Left hindlimb (tissue), 1 donor: ENCODE results near the gene RABGGTB.
A peak's percentile ranks its signal among the peaks of the same experiment; 100 is the strongest.
"Not testable (repeated sequence)": the region's sequence is repeated elsewhere in the genome, so short reads cannot be mapped to it uniquely, and the experiment has no call there.

Source experiments
- DNase-seq: peaks from one replicate; pipeline ENCODE4 v3.0.0-alpha.2; 2018

The RABGGTB gene

GRCh38 chr1:75785983-75786853 lies at the start of gene RABGGTB:
RABGGTB (plus strand) TSS chr1:75786256; CDS start chr1:75786272, 16 bp downstream.
- DNase-seq: peak; percentile 96

- no peak for DNase-seq
These were observed 43.9 kb upstream of the RABGGTB start for GRCh38 chr1:75742047-75742625.

GRCh38 chr1:75745276-75745675 lies 40.8 kb upstream of the RABGGTB start:
- DNase-seq: no peak

- DNase-seq: not testable (repeated sequence)
These were observed 28.8 kb upstream of the RABGGTB start for GRCh38 chr1:75757210-75757609.

GRCh38 chr1:75758543-75758942 lies 27.5 kb upstream of the RABGGTB start:
- not testable (repeated sequence) for DNase-seq

- DNase-seq: no peak
These were observed 21.9 kb upstream of the RABGGTB start for GRCh38 chr1:75764057-75764655.

- DNase-seq: no peak
These were observed 20.2 kb upstream of the RABGGTB start for GRCh38 chr1:75765697-75766355.

GRCh38 chr1:75768016-75768415 lies 18.0 kb upstream of the RABGGTB start:
- DNase-seq: no peak

GRCh38 chr1:75770761-75771160 lies 15.3 kb upstream of the RABGGTB start:
- DNase-seq: no peak

GRCh38 chr1:75771978-75772377 lies 14.1 kb upstream of the RABGGTB start:
- DNase-seq: no peak

- DNase-seq: not testable (repeated sequence)
These were observed 8.2 kb upstream of the RABGGTB start for GRCh38 chr1:75777812-75778211.

GRCh38 chr1:75778694-75779093 lies 7.4 kb upstream of the RABGGTB start:
- not testable (repeated sequence) for DNase-seq

- DNase-seq: not testable (repeated sequence)
These were observed 5.9 kb upstream of the RABGGTB start for GRCh38 chr1:75780183-75780582.

GRCh38 chr1:75783920-75784319 lies 2.1 kb upstream of the RABGGTB start:
- not testable (repeated sequence) for DNase-seq

GRCh38 chr1:75785320-75785982 lies 605 bp upstream of the RABGGTB start:
- no peak for DNase-seq

- no peak for DNase-seq
These were observed 941 bp downstream of the RABGGTB start for GRCh38 chr1:75786901-75787493.

- no peak for DNase-seq
These were observed 1.5 kb downstream of the RABGGTB start for GRCh38 chr1:75787524-75787923.

- no peak for DNase-seq
These were observed 3.9 kb downstream of the RABGGTB start for GRCh38 chr1:75789988-75790387.

- DNase-seq: no peak
These were observed 5.0 kb downstream of the RABGGTB start for GRCh38 chr1:75791022-75791421.

GRCh38 chr1:75792091-75792490 lies 6.0 kb downstream of the RABGGTB start:
- DNase-seq: no peak

GRCh38 chr1:75794382-75794781 lies 8.3 kb downstream of the RABGGTB start:
- DNase-seq: no peak

- DNase-seq: no peak
These were observed 9.7 kb downstream of the RABGGTB start for GRCh38 chr1:75795703-75796193.
